GM12878 (cell line): ENCODE results near the gene CHFR. TPM values are rescaled to one million over a fixed set of nuclear protein-coding genes. Genes with fewer than 3 reads are reported as not detected.

Experiments used
- CBX5 ChIP-seq: sonication (generic); IDR thresholded peaks from 2 replicates; pipeline ENCODE4 v1.6.1; 2016; ENCODE audit warnings: low read depth, moderate library complexity, mild to moderate bottlenecking, inconsistent platforms
- DPF2 ChIP-seq: fragments of 450-650 bp; IDR thresholded peaks from 2 replicates; pipeline ENCODE4 v1.6.1; 2017; ENCODE audit warnings: mild to moderate bottlenecking
- ELK1 ChIP-seq: IDR thresholded peaks from 2 replicates; pipeline ENCODE4 v1.6.1; 2012; ENCODE audit warnings: low read depth, low read length, improper control_type of control experiment
- EZH2 ChIP-seq: IDR thresholded peaks from 2 replicates; pipeline ENCODE4 v1.6.1; 2012; ENCODE audit warnings: low read depth, mild to moderate bottlenecking, control low read depth, inconsistent platforms, low read length, borderline replicate concordance; ENCODE audit not compliant: control insufficient read depth
- FOXK2 ChIP-seq: fragments of 450-650 bp; IDR thresholded peaks from 2 replicates; pipeline ENCODE4 v1.6.1; 2017; ENCODE audit warnings: mild to moderate bottlenecking, moderate library complexity
- IRF5 ChIP-seq: fragments of 450-650 bp; IDR thresholded peaks from 2 replicates; pipeline ENCODE4 v1.6.1; 2017; ENCODE audit warnings: borderline replicate concordance
- KLF5 ChIP-seq: fragments of 450-650 bp; IDR thresholded peaks from 2 replicates; pipeline ENCODE4 v1.6.1; 2014; ENCODE audit warnings: mild to moderate bottlenecking; ENCODE audit not compliant: partially characterized antibody
- MLLT1 ChIP-seq: fragments of 450-650 bp; IDR thresholded peaks from 2 replicates; pipeline ENCODE4 v1.6.1; 2016; ENCODE audit warnings: mild to moderate bottlenecking
- MTA3 ChIP-seq: IDR thresholded peaks from 2 replicates; pipeline ENCODE4 v1.6.1; 2012; ENCODE audit warnings: low read length, inconsistent platforms, borderline replicate concordance
- MXI1 ChIP-seq: fragments of 150-350 bp; IDR thresholded peaks from 2 replicates; pipeline ENCODE4 v1.6.1; 2011; ENCODE audit warnings: low read depth, mild to moderate bottlenecking, inconsistent platforms, low read length, improper control_type of control experiment
- NFYB ChIP-seq: IDR thresholded peaks from 2 replicates; pipeline ENCODE4 v1.6.1; 2011; ENCODE audit warnings: low read depth, mild to moderate bottlenecking, low read length, improper control_type of control experiment, moderate library complexity; ENCODE audit not compliant: insufficient read depth
- NR2C1 ChIP-seq: fragments of 450-650 bp; IDR thresholded peaks from 2 replicates; pipeline ENCODE4 v1.6.1; 2017; ENCODE audit warnings: antibody characterized with exemption, mild to moderate bottlenecking, moderate library complexity
- RAD21 ChIP-seq: IDR thresholded peaks from 2 replicates; pipeline ENCODE4 v1.6.1; 2011; ENCODE audit warnings: mild to moderate bottlenecking, low read depth, low read length, moderate library complexity; ENCODE audit not compliant: insufficient read depth
- RFX5 ChIP-seq: IDR thresholded peaks from 2 replicates; pipeline ENCODE4 v1.6.1; 2011; ENCODE audit warnings: low read depth, low read length, improper control_type of control experiment
- SP1 ChIP-seq: IDR thresholded peaks from one replicate; pipeline ENCODE4 v1.6.1; 2011; ENCODE audit warnings: low read depth, low read length
- SREBF2 ChIP-seq: IDR thresholded peaks from 2 replicates; pipeline ENCODE4 v1.6.1; 2012; ENCODE audit warnings: mild to moderate bottlenecking, low read length
- TARDBP ChIP-seq: IDR thresholded peaks from 2 replicates; pipeline ENCODE4 v1.6.1; 2016; ENCODE audit warnings: borderline replicate concordance
- YBX1 ChIP-seq: fragments of 450-650 bp; IDR thresholded peaks from 2 replicates; pipeline ENCODE4 v1.6.1; 2016; ENCODE audit warnings: antibody characterized with exemption
- ZSCAN29 ChIP-seq: fragments of 450-650 bp; IDR thresholded peaks from 2 replicates; pipeline ENCODE4 v1.6.1; 2017; ENCODE audit warnings: mild to moderate bottlenecking, moderate library complexity
- polyA plus RNA-seq, 11 experiments: library from polyadenylated mRNA; depleted of rRNA in 4 of 11; unstranded in 6 of 11; stranded (reverse) in 5 of 11; fragments of >200 nt; fragmentation: Nextera tagmentation in 4 of 11; fragmentation: Illumina TruSeq in 1 of 11; extraction: Ambion mirVana in 4 of 11; extraction: Trizol in 1 of 11; gene quantifications; 1 replicate in 1 of 11; 2 replicates in 10 of 11; pipeline versions ENCODE4 v1.2.1 to v1.2.3, GENCODE V29; 2011 to 2016; ENCODE audit warnings: inconsistent platforms in 2 of 11, missing spikeins in 2 of 11, low read depth in 1 of 11
- total RNA-seq, 4 experiments: library from RNA; depleted of rRNA in 3 of 4; stranded (reverse); fragments of >200 nt in 3 of 4; fragmentation: Illumina TruSeq in 1 of 4; extraction: Trizol in 1 of 4; gene quantifications; 2 replicates each; pipeline versions ENCODE4 v1.2.1 to v1.2.3, GENCODE V29; 2013 to 2021
- TF ChIP-seq, protein P1 (sequence below): fragments of 450-650 bp; IDR thresholded peaks from 2 replicates; pipeline ENCODE4 v1.6.1; 2016; ENCODE audit warnings: mild to moderate bottlenecking, moderate library complexity, borderline replicate concordance
- TF ChIP-seq, protein P2 (sequence below): fragments of 450-650 bp; IDR thresholded peaks from 2 replicates; pipeline ENCODE4 v1.6.1; 2014; ENCODE audit warnings: mild to moderate bottlenecking

The CHFR gene
- total and polyA plus RNA-seq, 10 of the 15 experiments (the other 5 are each of a cell fraction or from before 2014, with no cell fraction given): 1.1 to 49.4 (median 34.4) TPM

- TF ChIP-seq ELK1 (0 out of 2 replicates have a peak, but pooled peaks have one; percentile 67), FOXK2 (no peak), TARDBP (peak; percentile 54; the same call in 1 of the 2 replicates), MXI1 (peak; percentile 77), ZSCAN29 (peak; percentile 69; the same call in 1 of the 2 replicates), RAD21 (no peak), YBX1 (no peak), RFX5 (no peak), SREBF2 (no peak), MTA3 (no peak; the same call in 1 of the 2 replicates), EZH2 (no peak), CBX5 (peak; percentile 51; the same call in 1 of the 2 replicates), KLF5 (peak; percentile 77), DPF2 (0 out of 2 replicates have a peak, but pooled peaks have one; percentile 39), IRF5 (no peak), NR2C1 (peak; percentile 80), MLLT1 (peak; percentile 96), SP1 (peak; percentile 54), NFYB (peak; percentile 82)
- TF ChIP-seq, protein P1, sequence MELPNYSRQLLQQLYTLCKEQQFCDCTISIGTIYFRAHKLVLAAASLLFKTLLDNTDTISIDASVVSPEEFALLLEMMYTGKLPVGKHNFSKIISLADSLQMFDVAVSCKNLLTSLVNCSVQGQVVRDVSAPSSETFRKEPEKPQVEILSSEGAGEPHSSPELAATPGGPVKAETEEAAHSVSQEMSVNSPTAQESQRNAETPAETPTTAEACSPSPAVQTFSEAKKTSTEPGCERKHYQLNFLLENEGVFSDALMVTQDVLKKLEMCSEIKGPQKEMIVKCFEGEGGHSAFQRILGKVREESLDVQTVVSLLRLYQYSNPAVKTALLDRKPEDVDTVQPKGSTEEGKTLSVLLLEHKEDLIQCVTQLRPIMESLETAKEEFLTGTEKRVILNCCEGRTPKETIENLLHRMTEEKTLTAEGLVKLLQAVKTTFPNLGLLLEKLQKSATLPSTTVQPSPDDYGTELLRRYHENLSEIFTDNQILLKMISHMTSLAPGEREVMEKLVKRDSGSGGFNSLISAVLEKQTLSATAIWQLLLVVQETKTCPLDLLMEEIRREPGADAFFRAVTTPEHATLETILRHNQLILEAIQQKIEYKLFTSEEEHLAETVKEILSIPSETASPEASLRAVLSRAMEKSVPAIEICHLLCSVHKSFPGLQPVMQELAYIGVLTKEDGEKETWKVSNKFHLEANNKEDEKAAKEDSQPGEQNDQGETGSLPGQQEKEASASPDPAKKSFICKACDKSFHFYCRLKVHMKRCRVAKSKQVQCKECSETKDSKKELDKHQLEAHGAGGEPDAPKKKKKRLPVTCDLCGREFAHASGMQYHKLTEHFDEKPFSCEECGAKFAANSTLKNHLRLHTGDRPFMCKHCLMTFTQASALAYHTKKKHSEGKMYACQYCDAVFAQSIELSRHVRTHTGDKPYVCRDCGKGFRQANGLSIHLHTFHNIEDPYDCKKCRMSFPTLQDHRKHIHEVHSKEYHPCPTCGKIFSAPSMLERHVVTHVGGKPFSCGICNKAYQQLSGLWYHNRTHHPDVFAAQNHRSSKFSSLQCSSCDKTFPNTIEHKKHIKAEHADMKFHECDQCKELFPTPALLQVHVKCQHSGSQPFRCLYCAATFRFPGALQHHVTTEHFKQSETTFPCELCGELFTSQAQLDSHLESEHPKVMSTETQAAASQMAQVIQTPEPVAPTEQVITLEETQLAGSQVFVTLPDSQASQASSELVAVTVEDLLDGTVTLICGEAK: peak; percentile 75; the same call in 1 of the 2 replicates
- TF ChIP-seq, protein P2, sequence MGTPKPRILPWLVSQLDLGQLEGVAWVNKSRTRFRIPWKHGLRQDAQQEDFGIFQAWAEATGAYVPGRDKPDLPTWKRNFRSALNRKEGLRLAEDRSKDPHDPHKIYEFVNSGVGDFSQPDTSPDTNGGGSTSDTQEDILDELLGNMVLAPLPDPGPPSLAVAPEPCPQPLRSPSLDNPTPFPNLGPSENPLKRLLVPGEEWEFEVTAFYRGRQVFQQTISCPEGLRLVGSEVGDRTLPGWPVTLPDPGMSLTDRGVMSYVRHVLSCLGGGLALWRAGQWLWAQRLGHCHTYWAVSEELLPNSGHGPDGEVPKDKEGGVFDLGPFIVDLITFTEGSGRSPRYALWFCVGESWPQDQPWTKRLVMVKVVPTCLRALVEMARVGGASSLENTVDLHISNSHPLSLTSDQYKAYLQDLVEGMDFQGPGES: no peak
Measured at GRCh38 chr12:132887513-132888351, at the start of gene CHFR (continued).
